Measurements from ENCODE around the gene CHCHD5. TPM values are rescaled to one million over a fixed set of nuclear protein-coding genes. Genes with fewer than 3 reads are reported as not detected.

CHCHD5 gene
- total RNA-seq, 1 donor from 2014 or later, result 35.4 TPM

DNA sequence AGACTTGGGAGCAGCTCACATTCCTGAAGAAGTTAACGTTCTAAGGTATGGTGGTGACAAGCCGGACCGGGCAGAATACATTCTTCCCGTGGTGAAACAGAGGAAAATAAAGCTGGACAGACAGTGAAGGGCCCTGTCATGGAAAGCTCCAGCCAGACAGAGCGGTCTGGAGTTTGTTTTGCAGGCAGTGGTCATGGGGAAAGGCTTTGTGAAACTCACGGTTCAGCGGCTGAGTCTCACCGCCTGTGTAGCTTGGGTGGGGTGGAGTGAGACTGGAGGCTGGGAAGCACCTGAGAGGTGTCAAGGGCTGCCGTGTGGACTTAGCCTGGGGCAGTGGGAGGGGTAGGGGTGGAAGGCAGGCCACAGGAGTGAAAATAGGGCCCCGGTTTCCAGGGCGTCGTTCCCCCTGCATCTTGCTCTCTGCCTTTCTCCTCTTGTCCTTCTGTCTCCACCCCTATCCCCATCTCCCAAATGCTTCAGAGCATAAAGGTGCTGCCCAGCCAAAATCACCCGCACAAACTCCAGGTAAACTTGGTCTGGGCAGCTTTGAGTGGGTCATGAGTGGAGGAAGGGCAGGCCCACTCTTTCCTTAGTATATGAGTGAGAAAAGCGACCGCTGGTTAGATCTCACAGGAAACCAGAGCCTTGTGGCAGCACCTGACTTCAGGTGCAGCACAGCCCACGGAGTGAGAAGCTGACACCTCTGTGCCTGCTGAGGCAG, 49.9 kb downstream of the CHCHD5 start:
- Mint-ChIP-seq H3K36me3 (ENCODE audit: low read depth) (no peaks in the 10 kb centered on the region), H3K9me3 (no peaks in the 10 kb centered on the region), H3K27ac (ENCODE audit: unreplicated experiment) (no peak overlapping the region), H3K4me1 (peaks cover 20% of the 10 kb centered on the region), H3K27me3 (ENCODE audit: low read depth) (no peaks in the 10 kb centered on the region), H3K4me3 (no peak overlapping the region)
- TF ChIP-seq, protein P1, sequence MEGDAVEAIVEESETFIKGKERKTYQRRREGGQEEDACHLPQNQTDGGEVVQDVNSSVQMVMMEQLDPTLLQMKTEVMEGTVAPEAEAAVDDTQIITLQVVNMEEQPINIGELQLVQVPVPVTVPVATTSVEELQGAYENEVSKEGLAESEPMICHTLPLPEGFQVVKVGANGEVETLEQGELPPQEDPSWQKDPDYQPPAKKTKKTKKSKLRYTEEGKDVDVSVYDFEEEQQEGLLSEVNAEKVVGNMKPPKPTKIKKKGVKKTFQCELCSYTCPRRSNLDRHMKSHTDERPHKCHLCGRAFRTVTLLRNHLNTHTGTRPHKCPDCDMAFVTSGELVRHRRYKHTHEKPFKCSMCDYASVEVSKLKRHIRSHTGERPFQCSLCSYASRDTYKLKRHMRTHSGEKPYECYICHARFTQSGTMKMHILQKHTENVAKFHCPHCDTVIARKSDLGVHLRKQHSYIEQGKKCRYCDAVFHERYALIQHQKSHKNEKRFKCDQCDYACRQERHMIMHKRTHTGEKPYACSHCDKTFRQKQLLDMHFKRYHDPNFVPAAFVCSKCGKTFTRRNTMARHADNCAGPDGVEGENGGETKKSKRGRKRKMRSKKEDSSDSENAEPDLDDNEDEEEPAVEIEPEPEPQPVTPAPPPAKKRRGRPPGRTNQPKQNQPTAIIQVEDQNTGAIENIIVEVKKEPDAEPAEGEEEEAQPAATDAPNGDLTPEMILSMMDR (conservative IDR thresholded peaks at IDR 0.05), result no peak
- no peak for DNase-seq (ENCODE audit: low read depth, low spot score)

DNA sequence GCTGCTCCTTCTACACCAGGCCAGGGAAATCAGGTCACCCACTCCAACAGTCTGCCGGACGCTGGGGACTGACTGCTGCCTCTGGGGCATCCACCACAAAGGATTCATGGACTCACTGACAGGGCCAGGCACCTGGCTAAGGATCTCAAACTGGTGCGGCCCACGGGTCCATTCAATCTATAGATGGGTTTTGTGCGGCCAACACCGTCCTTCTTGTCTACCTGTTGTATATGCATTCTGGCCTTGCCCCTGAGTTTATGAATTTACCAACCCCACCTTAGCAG, 50.4 kb downstream of the CHCHD5 start:
- TF ChIP-seq, protein P1 (conservative IDR thresholded peaks at IDR 0.05), result no peak
- H3K27me3 Mint-ChIP-seq (ENCODE audit: low read depth), result no peaks in the 10 kb centered on the region
- H3K27ac Mint-ChIP-seq (ENCODE audit: unreplicated experiment), result no peak overlapping the region
- peaks cover 20% of the 10 kb centered on the region for H3K4me1 Mint-ChIP-seq
- no peak for DNase-seq (ENCODE audit: low read depth, low spot score)
- no peaks in the 10 kb centered on the region for H3K9me3 Mint-ChIP-seq
- H3K4me3 Mint-ChIP-seq, result no peak overlapping the region
- no peaks in the 10 kb centered on the region for H3K36me3 Mint-ChIP-seq (ENCODE audit: low read depth)

DNA sequence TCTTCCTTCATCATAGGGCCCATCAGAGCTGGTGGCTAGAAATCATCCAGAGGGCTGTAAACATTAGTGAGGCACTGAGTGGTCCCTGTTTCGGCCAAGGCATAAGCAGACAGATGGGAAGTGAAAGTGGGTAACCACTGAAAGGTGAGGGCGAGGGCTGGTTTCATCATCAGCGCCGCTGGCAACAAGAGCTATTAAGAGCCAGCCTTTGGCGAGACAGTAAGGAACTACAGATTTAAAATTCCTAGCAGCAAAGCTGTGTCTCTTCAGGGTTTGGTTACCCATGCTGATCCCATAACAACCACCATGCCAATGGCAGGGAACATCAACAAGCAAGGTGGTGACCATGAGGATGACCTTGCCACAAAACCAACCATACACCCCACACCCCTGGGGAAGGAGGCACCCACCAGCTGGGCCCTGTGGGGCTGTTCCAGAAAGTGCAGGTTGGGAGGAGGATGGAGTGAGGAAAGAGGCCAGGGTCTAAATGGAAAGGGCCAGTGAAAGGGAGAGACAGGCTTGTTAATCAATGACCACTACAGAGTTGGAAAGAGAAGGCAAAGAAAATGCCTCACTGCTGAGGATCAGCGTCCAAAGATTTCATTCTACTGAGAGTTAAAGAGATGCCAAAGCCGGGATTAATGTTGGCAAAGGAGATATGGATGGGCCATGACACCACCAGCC, 52.3 kb downstream of the CHCHD5 start:
- no peaks in the 10 kb centered on the region for H3K27me3 Mint-ChIP-seq (ENCODE audit: low read depth)
- TF ChIP-seq, protein P1 (conservative IDR thresholded peaks at IDR 0.05), result no peak
- H3K4me3 Mint-ChIP-seq, result no peak overlapping the region
- H3K36me3 Mint-ChIP-seq (ENCODE audit: low read depth), result no peaks in the 10 kb centered on the region
- H3K4me1 Mint-ChIP-seq, result peaks cover 3% of the 10 kb centered on the region
- no peak overlapping the region for H3K27ac Mint-ChIP-seq (ENCODE audit: unreplicated experiment)
- no peaks in the 10 kb centered on the region for H3K9me3 Mint-ChIP-seq
- DNase-seq (ENCODE audit: low read depth, low spot score), result no peak

DNA sequence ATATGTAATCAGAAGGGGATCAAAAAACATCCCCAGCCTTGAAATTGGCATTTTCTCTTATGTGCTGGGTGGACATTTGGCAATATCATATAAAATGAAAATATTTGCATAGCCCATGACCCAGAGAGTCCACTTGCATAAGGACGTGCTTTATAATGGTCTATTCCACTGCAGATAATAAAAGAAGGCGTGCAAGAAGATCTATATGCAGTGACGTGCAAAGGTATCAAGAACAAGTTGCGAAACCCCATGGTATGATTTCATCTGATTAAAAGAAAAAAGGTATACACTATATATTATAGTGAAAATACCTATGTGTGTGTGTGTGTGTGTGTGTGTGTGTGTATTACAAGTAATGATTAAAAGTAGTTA, 52.9 kb downstream of the CHCHD5 start:
- no peaks in the 10 kb centered on the region for H3K36me3 Mint-ChIP-seq (ENCODE audit: low read depth)
- DNase-seq (ENCODE audit: low read depth, low spot score), result no peak
- H3K4me3 Mint-ChIP-seq, result no peak overlapping the region
- TF ChIP-seq, protein P1 (conservative IDR thresholded peaks at IDR 0.05), result no peak
- H3K9me3 Mint-ChIP-seq, result no peaks in the 10 kb centered on the region
- no peaks in the 10 kb centered on the region for H3K27me3 Mint-ChIP-seq (ENCODE audit: low read depth)
- H3K4me1 Mint-ChIP-seq, result no peaks in the 10 kb centered on the region
- H3K27ac Mint-ChIP-seq (ENCODE audit: unreplicated experiment), result no peak overlapping the region

Other genes with a start within 250 kb of the CHCHD5 start
- 4.3 and 4.8 TPM in 2 replicates for gene RGPD8, start 151.0 kb upstream of the CHCHD5 start, total RNA-seq
- 80.0 and 87.0 TPM in 2 replicates for gene TTL, start 102.5 kb upstream of the CHCHD5 start, total RNA-seq
- gene POLR1B, start 42.1 kb upstream of the CHCHD5 start, total RNA-seq, result 35.8 and 39.9 TPM in 2 replicates
- 114 and 116 TPM in 2 replicates for gene SLC20A1, start 61.3 kb downstream of the CHCHD5 start, total RNA-seq
- gene NT5DC4, start 136.4 kb downstream of the CHCHD5 start, total RNA-seq, result not detected in 2 replicates
- gene CKAP2L, start 180.0 kb downstream of the CHCHD5 start, total RNA-seq, result 27.4 and 31.3 TPM in 2 replicates
- gene IL1A, start 199.9 kb downstream of the CHCHD5 start, total RNA-seq, result not detected in 2 replicates

Data from neural crest cell (in vitro differentiated cells).